ENCODE measurements around the gene CRMP1. TPM values are rescaled to one million over a fixed set of nuclear protein-coding genes. Genes with fewer than 3 reads are reported as not detected.

CRMP1 gene
- total RNA-seq, 4 donors from 2014 or later, result 2.1 to 5.0 (median 4.7) TPM; not detected in 1

DNA sequence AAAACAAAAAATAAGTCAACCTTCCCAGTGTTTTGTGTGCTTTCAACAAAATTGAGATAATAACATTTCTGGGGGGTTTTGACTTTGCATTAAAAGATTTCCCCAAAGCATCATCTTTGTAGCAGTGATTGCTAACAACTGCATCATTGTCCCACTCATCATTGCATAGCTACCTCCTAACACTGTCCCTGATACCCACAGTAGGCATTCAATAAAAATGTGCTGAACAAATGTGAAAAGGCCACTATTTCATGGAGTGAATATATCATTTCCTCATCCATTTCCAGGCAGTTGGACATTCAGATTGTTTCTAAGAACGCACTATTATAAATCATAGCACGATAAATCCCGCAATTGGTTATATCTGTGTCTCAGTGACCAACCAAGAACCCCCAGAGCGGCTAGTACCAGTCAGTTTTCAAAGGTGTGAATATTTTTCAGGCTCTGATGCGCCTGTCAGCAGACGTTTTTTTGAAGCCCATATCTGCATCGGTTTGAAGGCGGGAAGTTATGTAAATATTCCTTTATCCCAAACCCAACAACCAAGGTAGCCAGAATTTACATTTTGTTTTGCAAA lies 36.0 kb upstream of the CRMP1 start:
- peaks cover 0 to 97% (median 0%) of the 10 kb centered on the region in 4 donors for H3K27me3 ChIP-seq
- TF ChIP-seq, protein P1, sequence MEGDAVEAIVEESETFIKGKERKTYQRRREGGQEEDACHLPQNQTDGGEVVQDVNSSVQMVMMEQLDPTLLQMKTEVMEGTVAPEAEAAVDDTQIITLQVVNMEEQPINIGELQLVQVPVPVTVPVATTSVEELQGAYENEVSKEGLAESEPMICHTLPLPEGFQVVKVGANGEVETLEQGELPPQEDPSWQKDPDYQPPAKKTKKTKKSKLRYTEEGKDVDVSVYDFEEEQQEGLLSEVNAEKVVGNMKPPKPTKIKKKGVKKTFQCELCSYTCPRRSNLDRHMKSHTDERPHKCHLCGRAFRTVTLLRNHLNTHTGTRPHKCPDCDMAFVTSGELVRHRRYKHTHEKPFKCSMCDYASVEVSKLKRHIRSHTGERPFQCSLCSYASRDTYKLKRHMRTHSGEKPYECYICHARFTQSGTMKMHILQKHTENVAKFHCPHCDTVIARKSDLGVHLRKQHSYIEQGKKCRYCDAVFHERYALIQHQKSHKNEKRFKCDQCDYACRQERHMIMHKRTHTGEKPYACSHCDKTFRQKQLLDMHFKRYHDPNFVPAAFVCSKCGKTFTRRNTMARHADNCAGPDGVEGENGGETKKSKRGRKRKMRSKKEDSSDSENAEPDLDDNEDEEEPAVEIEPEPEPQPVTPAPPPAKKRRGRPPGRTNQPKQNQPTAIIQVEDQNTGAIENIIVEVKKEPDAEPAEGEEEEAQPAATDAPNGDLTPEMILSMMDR (IDR thresholded peaks at IDR 0.05), result no peak
- no peak for TF ChIP-seq POLR2A (IDR thresholded peaks at IDR 0.05)
- H3K36me3 ChIP-seq, result no peaks in the 10 kb centered on the region
- H3K27ac ChIP-seq, result no peak overlapping the region
- no peaks in the 10 kb centered on the region for H3K9me3 ChIP-seq
- intact Hi-C loops (cut with DNase I), result no loop called here
- no peak overlapping the region for H3K4me3 ChIP-seq
- DNase-seq, result no peak
- WGBS, 2 donors, result 58 to 65% methylated on average over 8 of the region's 8 CpGs
- H3K4me1 ChIP-seq, result no peaks in the 10 kb centered on the region

DNA sequence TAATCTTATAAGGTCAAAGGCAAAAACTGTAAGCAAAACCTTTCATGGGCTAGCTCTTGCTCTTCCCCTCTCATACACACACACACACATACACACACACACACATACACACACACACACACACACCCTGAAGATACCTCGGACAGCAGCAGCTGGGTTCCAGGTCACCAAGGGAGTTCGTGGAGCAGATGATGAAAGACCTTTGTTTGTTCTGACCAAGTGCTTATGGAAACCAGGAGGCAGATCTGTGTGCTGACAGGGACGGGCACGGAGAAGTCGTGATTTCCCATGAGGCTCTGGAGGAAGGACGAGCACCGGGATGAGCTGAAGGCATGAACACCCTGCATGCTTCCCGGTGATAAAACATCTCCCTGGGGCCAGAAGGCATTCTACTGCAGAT lies 35.4 kb upstream of the CRMP1 start:
- H3K4me1 ChIP-seq, result no peaks in the 10 kb centered on the region
- peaks cover 0 to 93% (median 0%) of the 10 kb centered on the region in 4 donors for H3K27me3 ChIP-seq
- TF ChIP-seq, protein P1 (IDR thresholded peaks at IDR 0.05), result no peak
- no peak for TF ChIP-seq POLR2A (IDR thresholded peaks at IDR 0.05)
- no peak overlapping the region for H3K4me3 ChIP-seq
- no peaks in the 10 kb centered on the region for H3K36me3 ChIP-seq
- intact Hi-C loops (cut with DNase I), result no loop called here
- H3K27ac ChIP-seq, result no peak overlapping the region
- WGBS, 2 donors, result 54 to 68% methylated on average over 5 to 6 of the region's 8 CpGs
- H3K9me3 ChIP-seq, result no peaks in the 10 kb centered on the region
- no peak for DNase-seq

DNA sequence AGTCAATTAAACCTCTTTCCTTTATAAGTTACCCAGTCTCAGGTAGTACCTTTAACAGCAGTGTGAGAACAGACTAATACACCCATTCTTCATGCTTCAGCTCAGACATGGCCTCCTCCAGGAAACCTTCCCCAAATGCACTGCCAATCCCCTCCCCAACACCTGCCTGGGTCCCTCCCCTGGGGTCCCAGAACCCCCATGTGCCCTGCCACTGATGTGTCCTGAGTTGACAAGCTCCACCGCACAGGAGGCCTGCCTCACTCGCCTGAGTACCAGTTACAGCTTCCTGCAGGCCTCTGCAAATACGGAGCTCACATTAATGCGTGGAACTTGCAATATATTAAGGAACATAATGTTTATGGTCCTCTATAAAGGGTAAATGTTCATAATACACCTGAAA lies 34.9 kb upstream of the CRMP1 start:
- TF ChIP-seq, protein P1 (IDR thresholded peaks at IDR 0.05), result no peak
- TF ChIP-seq POLR2A (IDR thresholded peaks at IDR 0.05), result no peak
- H3K27ac ChIP-seq, result no peak overlapping the region
- no peak for DNase-seq
- no peak overlapping the region for H3K4me3 ChIP-seq
- H3K9me3 ChIP-seq, result no peaks in the 10 kb centered on the region
- 46 to 76% methylated on average over 3 to 4 of the region's 4 CpGs for WGBS, 2 donors
- H3K4me1 ChIP-seq, result no peaks in the 10 kb centered on the region
- H3K27me3 ChIP-seq, result peaks cover 0 to 93% (median 0%) of the 10 kb centered on the region in 4 donors
- no peaks in the 10 kb centered on the region for H3K36me3 ChIP-seq
- intact Hi-C loops (cut with DNase I), result no loop called here

DNA sequence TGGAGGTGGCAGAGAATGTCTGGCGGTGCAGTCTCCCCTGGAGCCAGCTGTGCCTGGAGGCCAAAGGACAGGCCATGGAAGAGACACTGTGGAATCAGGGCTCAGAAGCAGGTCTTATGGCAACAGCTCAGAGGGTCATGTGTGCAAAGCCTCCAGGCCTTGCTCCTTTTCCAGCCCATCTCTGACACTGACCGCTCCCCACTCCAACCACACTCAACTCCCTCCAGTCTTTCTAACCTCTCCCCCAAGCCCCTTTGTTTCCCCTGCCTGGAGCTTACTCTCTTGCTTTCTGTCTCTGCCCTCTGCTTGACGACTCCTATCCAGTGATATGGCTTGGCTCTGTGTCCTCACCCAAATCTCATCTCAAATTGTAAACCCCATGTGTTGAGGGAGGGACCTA lies 34.2 kb upstream of the CRMP1 start:
- H3K36me3 ChIP-seq, result no peaks in the 10 kb centered on the region
- DNase-seq, result no peak
- no peaks in the 10 kb centered on the region for H3K9me3 ChIP-seq
- no peak overlapping the region for H3K4me3 ChIP-seq
- intact Hi-C loops (cut with DNase I), result no loop called here
- 71 to 75% methylated on average over 3 of the region's 3 CpGs for WGBS, 2 donors
- H3K27ac ChIP-seq, result no peak overlapping the region
- peaks cover 0 to 93% (median 0%) of the 10 kb centered on the region in 4 donors for H3K27me3 ChIP-seq
- TF ChIP-seq, protein P1 (IDR thresholded peaks at IDR 0.05), result no peak
- no peak for TF ChIP-seq POLR2A (IDR thresholded peaks at IDR 0.05)
- no peaks in the 10 kb centered on the region for H3K4me1 ChIP-seq

DNA sequence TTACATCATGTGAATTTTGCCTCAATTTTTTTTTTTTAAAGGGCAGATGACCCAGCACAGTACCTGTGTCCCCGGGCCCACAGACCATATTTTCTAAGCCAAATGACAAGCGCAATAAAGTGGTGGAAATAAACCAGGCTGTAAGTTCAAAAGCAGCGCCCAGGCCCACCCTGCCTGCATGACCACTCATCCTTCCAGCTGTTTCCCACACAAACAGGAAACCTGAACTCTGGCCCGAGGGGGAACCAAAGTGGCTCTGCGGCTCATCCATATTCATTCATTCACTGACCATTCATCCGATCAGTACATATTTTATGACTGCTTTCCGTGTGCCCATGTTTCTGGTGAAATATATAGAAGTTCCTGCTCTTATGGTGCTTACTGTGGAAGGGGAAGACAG lies 33.7 kb upstream of the CRMP1 start:
- TF ChIP-seq, protein P1 (IDR thresholded peaks at IDR 0.05), result no peak
- 61 to 70% methylated on average over 7 of the region's 7 CpGs for WGBS, 2 donors
- Histone ChIP-seq H3K4me3 (no peak overlapping the region), H3K27ac (no peak overlapping the region), H3K27me3 (peaks cover 0 to 93% (median 0%) of the 10 kb centered on the region in 4 donors), H3K9me3 (no peaks in the 10 kb centered on the region), H3K4me1 (no peaks in the 10 kb centered on the region), H3K36me3 (no peaks in the 10 kb centered on the region)
- intact Hi-C loops (cut with DNase I), result no loop called here
- no peak for DNase-seq
